ENCODE results near the gene CCDC38.
"Not testable (repeated sequence)": the region's sequence is repeated elsewhere in the genome, so short reads cannot be mapped to it uniquely, and the experiment has no call there.

CCDC38 gene

GRCh38 chr12:95942524-95943329, at the start of gene CCDC38:
TSS of gene CCDC38 (minus strand) at chr12:95942614. CDS start at chr12:95936509, 6,105 bp downstream.
- DNase-seq = peak; percentile 74

- DNase-seq = no peak
Observed at GRCh38 chr12:95990136-95990535, 47.7 kb upstream of the CCDC38 start.

GRCh38 chr12:95989504-95990123, 47.2 kb upstream of the CCDC38 start:
- no peak for DNase-seq

GRCh38 chr12:95988506-95989275, 46.3 kb upstream of the CCDC38 start:
- no peak for DNase-seq

GRCh38 chr12:95986635-95987570, 44.5 kb upstream of the CCDC38 start:
- DNase-seq = no peak

- no peak for DNase-seq
Observed at GRCh38 chr12:95984682-95985081, 42.3 kb upstream of the CCDC38 start.

GRCh38 chr12:95982602-95983001, 40.2 kb upstream of the CCDC38 start:
- no peak for DNase-seq

- no peak for DNase-seq
Observed at GRCh38 chr12:95980437-95980836, 38.0 kb upstream of the CCDC38 start.

GRCh38 chr12:95978774-95979173, 36.4 kb upstream of the CCDC38 start:
- DNase-seq = no peak

GRCh38 chr12:95978351-95978750, 35.9 kb upstream of the CCDC38 start:
- no peak for DNase-seq

GRCh38 chr12:95977764-95978305, 35.4 kb upstream of the CCDC38 start:
- no peak for DNase-seq

- no peak for DNase-seq
Observed at GRCh38 chr12:95976416-95976832, 34.0 kb upstream of the CCDC38 start.

GRCh38 chr12:95975491-95975890, 33.1 kb upstream of the CCDC38 start:
- DNase-seq = no peak

- DNase-seq = no peak
Observed at GRCh38 chr12:95974358-95974757, 31.9 kb upstream of the CCDC38 start.

- DNase-seq = no peak
Observed at GRCh38 chr12:95972832-95973456, 30.5 kb upstream of the CCDC38 start.

- no peak for DNase-seq
Observed at GRCh38 chr12:95970905-95971304, 28.5 kb upstream of the CCDC38 start.

- DNase-seq = not testable (repeated sequence)
Observed at GRCh38 chr12:95969116-95969515, 26.7 kb upstream of the CCDC38 start.

- no peak for DNase-seq
Observed at GRCh38 chr12:95967301-95967700, 24.9 kb upstream of the CCDC38 start.

GRCh38 chr12:95966287-95966870, 24.0 kb upstream of the CCDC38 start:
- DNase-seq = no peak

GRCh38 chr12:95963096-95963495, 20.7 kb upstream of the CCDC38 start:
- no peak for DNase-seq

GRCh38 chr12:95962222-95962621, 19.8 kb upstream of the CCDC38 start:
- no peak for DNase-seq
